Activated T-helper 1 cell treated with anti-CD3 and anti-CD28 coated beads, Interleukin-2, amount 50 U/mL, for 16 hours (primary cell): ENCODE data around the gene FAHD1.
"Not testable (repeated sequence)": the region's sequence is repeated elsewhere in the genome, so short reads cannot be mapped to it uniquely, and the experiment has no call there.

Source experiments
- DNase-seq, 2 donors: peaks; one replicate each; pipeline ENCODE4 v3.0.0-alpha.2; 2020; ENCODE audit warnings: low read depth in 1 of 2, low spot score in 1 of 2

The FAHD1 gene

GRCh38 chr16:1788708-1789100 lies 38.3 kb upstream of the FAHD1 start:
- no peak for DNase-seq

DNA sequence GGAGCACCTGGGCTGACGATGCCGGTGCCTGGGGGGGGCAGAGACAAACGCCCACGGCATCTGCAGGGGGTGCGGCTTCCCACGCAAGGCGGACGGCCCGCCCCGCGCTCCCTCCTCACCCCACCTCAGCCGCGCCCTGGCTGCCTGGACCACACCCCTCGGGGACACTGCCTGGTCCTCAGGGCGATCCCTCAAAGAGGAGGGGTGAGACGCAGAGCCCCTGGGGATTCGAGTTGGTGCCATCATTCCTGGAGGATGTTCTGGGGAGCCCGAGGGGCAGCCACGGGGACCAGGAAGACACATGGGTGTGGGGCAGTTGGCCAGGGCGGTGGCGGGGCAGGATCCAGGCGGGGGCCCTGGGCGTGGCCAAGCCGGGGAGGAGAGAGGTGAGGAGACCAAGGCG lies 37.4 kb upstream of the FAHD1 start:
- no peak for DNase-seq

- DNase-seq: no peak
These were observed 36.8 kb upstream of the FAHD1 start for GRCh38 chr16:1790261-1790610.

GRCh38 chr16:1790611-1791255 lies 36.3 kb upstream of the FAHD1 start:
- no peak for DNase-seq

GRCh38 chr16:1791256-1791942 lies 35.6 kb upstream of the FAHD1 start:
- no peak for DNase-seq

GRCh38 chr16:1791943-1792812 lies 34.8 kb upstream of the FAHD1 start:
- no peak for DNase-seq

DNA sequence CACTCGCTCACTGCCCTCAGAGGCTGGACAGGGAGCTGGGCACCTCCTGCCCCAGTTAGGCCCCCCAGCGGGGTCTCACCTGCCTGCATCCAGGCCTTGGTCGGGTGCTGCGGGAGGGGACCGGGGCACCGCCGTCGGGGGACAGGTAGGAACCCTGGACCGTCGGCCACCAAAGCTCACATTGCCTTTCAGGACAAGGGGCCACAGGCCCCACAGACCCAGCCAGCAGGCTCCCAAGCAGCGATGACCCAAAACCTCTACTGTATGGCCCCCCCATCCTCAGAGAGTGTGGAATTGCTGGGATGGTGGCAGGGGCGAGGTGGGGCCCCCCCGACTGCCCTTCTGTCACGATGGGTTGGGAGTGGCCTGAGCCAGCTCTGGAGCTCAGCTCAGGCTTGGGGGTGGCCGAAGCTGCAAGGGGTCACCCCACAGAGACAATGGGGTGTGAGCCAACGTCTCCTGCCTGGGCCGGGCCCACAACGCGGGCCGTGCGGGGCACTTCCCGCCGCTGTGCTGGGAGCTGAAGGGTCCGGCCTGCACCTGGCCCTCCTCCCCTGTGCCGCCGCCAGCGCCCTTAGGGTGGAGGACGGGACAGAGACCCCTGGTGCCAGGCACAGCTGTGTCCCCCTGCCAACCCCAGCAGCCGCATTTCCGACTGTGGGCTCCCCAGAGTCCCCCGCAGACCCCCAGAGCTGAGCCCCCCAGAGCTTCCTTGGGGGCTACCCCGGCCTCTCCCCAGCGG lies 34.0 kb upstream of the FAHD1 start:
- no peak for DNase-seq

GRCh38 chr16:1793578-1794220 lies 33.3 kb upstream of the FAHD1 start, which contains the start of gene IGFALS:
TSS of gene IGFALS (minus strand) at chr16:1793705. CDS start at chr16:1793652, 53 bp downstream.
- no peak for DNase-seq

GRCh38 chr16:1794221-1794871 lies 32.7 kb upstream of the FAHD1 start:
- no peak for DNase-seq

- no peak for DNase-seq
These were observed 31.9 kb upstream of the FAHD1 start for GRCh38 chr16:1794908-1795666.

- DNase-seq: not testable (repeated sequence)
These were observed 27.7 kb upstream of the FAHD1 start for GRCh38 chr16:1799263-1799662.

DNA sequence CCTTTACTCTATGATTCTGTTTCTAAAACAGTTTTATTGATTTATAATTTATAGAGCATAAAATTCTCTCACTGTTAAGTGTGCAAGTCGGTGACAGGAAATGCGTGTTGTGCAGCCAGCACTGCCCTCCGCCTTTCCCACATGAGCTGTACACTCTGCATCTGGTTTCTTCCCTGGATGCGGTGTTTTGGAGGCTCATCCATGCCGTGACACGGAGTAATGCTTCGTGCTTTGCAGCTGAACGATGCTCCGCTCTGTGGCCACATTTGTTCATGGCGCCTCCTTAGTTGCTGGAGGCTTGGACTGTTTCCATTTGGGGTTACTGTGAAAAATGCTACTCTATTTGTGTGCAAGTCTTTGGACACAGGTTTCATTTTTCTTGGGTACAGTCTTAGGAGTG lies 26.3 kb upstream of the FAHD1 start:
- no peak for DNase-seq

DNA sequence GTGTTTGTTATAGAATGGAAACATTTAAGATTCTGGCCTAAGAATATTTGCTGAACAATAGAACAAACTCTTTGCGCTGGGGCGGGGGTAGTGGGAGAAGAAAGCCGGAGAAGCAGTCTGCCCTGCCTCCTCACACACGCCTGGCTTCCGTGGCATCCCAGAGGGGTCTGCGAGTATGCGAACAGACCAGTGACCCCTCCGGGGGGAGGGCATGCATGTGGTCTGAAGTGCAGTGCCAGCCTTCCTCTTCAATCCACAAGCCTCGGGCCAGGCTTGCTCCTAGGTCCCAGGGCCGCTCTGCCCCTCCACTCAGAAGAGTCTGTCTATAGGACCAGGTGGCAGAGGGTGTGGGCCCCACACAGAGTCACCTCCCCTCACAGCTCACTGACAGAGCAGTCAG lies 19.4 kb upstream of the FAHD1 start:
- DNase-seq: no peak

DNA sequence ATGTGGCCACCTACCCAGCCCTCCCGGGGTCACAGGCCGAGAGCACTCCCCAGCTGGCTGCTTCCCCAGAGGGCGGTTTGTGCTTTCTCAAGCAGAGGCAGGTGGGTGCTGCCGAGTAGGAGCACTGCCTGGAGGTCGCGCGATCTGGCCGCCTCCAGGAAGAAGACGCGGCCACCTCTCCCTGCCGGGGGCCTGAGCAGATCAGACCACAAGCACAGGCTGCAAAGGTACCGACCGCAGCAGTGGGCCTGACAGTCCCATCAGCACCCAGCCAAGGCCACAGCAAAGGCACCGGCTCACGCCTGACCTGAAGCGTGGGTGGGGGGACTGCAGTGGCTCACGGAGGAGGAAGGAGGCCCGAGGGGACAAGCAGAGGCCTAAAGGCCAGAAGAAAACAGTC lies 18.3 kb upstream of the FAHD1 start:
- DNase-seq: no peak

GRCh38 chr16:1809281-1809801 lies 17.7 kb upstream of the FAHD1 start:
- no peak for DNase-seq

GRCh38 chr16:1810106-1810505 lies 16.9 kb upstream of the FAHD1 start:
- DNase-seq: no peak

- no peak for DNase-seq
These were observed 16.5 kb upstream of the FAHD1 start for GRCh38 chr16:1810536-1810935.

DNA sequence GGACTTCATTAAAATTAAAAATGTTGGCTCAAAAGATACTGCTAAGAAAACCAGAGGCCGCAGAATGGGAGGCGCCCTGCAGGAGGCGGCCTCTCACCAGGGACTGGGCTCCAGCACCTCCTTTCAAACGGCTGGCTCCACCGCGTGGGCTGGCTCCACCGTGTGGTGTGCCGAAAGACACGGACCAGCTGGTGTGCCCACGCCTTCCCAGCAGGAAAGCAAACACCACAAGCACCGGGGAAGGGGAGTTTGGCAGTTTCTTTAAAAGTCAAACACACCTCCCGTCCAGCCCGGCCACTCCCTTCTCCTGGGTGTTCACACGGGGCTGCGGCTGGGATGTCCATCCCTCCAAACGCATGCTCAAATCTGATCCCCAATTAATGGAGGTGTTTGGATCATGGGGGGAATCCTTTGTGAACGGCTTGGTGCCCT lies 14.3 kb upstream of the FAHD1 start:
- no peak for DNase-seq

- no peak for DNase-seq
These were observed 11.5 kb upstream of the FAHD1 start for GRCh38 chr16:1815461-1815860.
